Inflammatory macrophage (primary cell): Measurements from ENCODE around the gene ARHGAP21.

ENCODE experiments used
- DNase-seq, 2 donors: peaks; one replicate each; pipeline ENCODE4 v3.0.0-alpha.2; 2020 to 2022

ARHGAP21 gene

GRCh38 chr10:24722676-24723385, 856 bp downstream of the ARHGAP21 start:
- DNase-seq: peak; percentile 37 to 38

- peak; percentile 47 to 59 for DNase-seq
Measured at GRCh38 chr10:24722131-24722675, 1.5 kb downstream of the ARHGAP21 start.

GRCh38 chr10:24721229-24722106, 2.2 kb downstream of the ARHGAP21 start:
- peak; percentile 33 to 56 for DNase-seq

GRCh38 chr10:24720096-24720495, 3.6 kb downstream of the ARHGAP21 start:
- no peak for DNase-seq

GRCh38 chr10:24718031-24718855, 5.4 kb downstream of the ARHGAP21 start:
- no peak for DNase-seq

GRCh38 chr10:24716295-24716694, 7.4 kb downstream of the ARHGAP21 start:
- peak in 1 of 2 donors; percentile 22 for DNase-seq

GRCh38 chr10:24715246-24715769, 8.4 kb downstream of the ARHGAP21 start:
- no peak for DNase-seq

GRCh38 chr10:24713086-24713485, 10.6 kb downstream of the ARHGAP21 start:
- DNase-seq: no peak

GRCh38 chr10:24711465-24711864, 12.2 kb downstream of the ARHGAP21 start:
- DNase-seq: no peak

GRCh38 chr10:24708081-24708480, 15.6 kb downstream of the ARHGAP21 start:
- DNase-seq: no peak

GRCh38 chr10:24707445-24707844, 16.2 kb downstream of the ARHGAP21 start:
- DNase-seq: no peak

- peak; percentile 81 to 86 for DNase-seq
Measured at GRCh38 chr10:24706479-24707118, 17.1 kb downstream of the ARHGAP21 start.

GRCh38 chr10:24703700-24704099, 20.0 kb downstream of the ARHGAP21 start:
- no peak for DNase-seq

GRCh38 chr10:24701447-24701846, 22.2 kb downstream of the ARHGAP21 start:
- DNase-seq: peak; percentile 22 to 46

- DNase-seq: no peak
Measured at GRCh38 chr10:24700948-24701347, 22.7 kb downstream of the ARHGAP21 start.

GRCh38 chr10:24698270-24698669, 25.4 kb downstream of the ARHGAP21 start:
- DNase-seq: no peak

GRCh38 chr10:24697080-24697479, 26.6 kb downstream of the ARHGAP21 start:
- no peak for DNase-seq

- no peak for DNase-seq
Measured at GRCh38 chr10:24695452-24695851, 28.2 kb downstream of the ARHGAP21 start.

GRCh38 chr10:24694086-24694485, 29.6 kb downstream of the ARHGAP21 start:
- no peak for DNase-seq

GRCh38 chr10:24690961-24691512, 32.6 kb downstream of the ARHGAP21 start:
- DNase-seq: no peak

GRCh38 chr10:24685958-24686540, 37.6 kb downstream of the ARHGAP21 start:
- DNase-seq: no peak
